Measurements from ENCODE around the gene TSSK2.

The TSSK2 gene

GRCh38 chr22:19125011-19125410, 6.1 kb upstream of the TSSK2 start:
- no peak for DNase-seq (ENCODE audit: low spot score)

- no peak for DNase-seq (ENCODE audit: low spot score)
Observed at GRCh38 chr22:19125474-19126308, 5.4 kb upstream of the TSSK2 start.

GRCh38 chr22:19126309-19127273, 4.5 kb upstream of the TSSK2 start:
- no peak for DNase-seq (ENCODE audit: low spot score)

- no peak for DNase-seq (ENCODE audit: low spot score)
Observed at GRCh38 chr22:19127329-19128008, 3.6 kb upstream of the TSSK2 start.

GRCh38 chr22:19128009-19128401, 3.1 kb upstream of the TSSK2 start:
- no peak for DNase-seq (ENCODE audit: low spot score)

GRCh38 chr22:19128946-19129727, 2.0 kb upstream of the TSSK2 start:
- DNase-seq (ENCODE audit: low spot score), result no peak

GRCh38 chr22:19129871-19130270, 1.2 kb upstream of the TSSK2 start:
- DNase-seq (ENCODE audit: low spot score), result no peak

- DNase-seq (ENCODE audit: low spot score), result no peak
Observed at GRCh38 chr22:19131685-19132015, 542 bp downstream of the TSSK2 start.

- DNase-seq (ENCODE audit: low spot score), result no peak
Observed at GRCh38 chr22:19132153-19132552, 1.0 kb downstream of the TSSK2 start.

GRCh38 chr22:19132693-19133400, 1.7 kb downstream of the TSSK2 start:
- DNase-seq (ENCODE audit: low spot score), result no peak

GRCh38 chr22:19133561-19133960, 2.5 kb downstream of the TSSK2 start:
- DNase-seq (ENCODE audit: low spot score), result no peak

- DNase-seq (ENCODE audit: low spot score), result no peak
Observed at GRCh38 chr22:19134176-19134831, 3.2 kb downstream of the TSSK2 start.

GRCh38 chr22:19134874-19135273, 3.8 kb downstream of the TSSK2 start:
- no peak for DNase-seq (ENCODE audit: low spot score)

GRCh38 chr22:19136915-19137314, 5.8 kb downstream of the TSSK2 start:
- no peak for DNase-seq (ENCODE audit: low spot score)

GRCh38 chr22:19137384-19138216, 6.5 kb downstream of the TSSK2 start:
- DNase-seq (ENCODE audit: low spot score), result no peak

GRCh38 chr22:19138217-19139000, 7.3 kb downstream of the TSSK2 start:
- no peak for DNase-seq (ENCODE audit: low spot score)

GRCh38 chr22:19139001-19139356, 7.9 kb downstream of the TSSK2 start:
- DNase-seq (ENCODE audit: low spot score), result no peak

GRCh38 chr22:19139974-19140373, 8.9 kb downstream of the TSSK2 start:
- DNase-seq (ENCODE audit: low spot score), result no peak

GRCh38 chr22:19142394-19142793, 11.3 kb downstream of the TSSK2 start:
- DNase-seq (ENCODE audit: low spot score), result no peak
